Epithelial cell of esophagus (primary cell): ENCODE measurements around the gene DHDH.

Experiments used
- DNase-seq: peaks from one replicate; pipeline ENCODE4 v3.0.0; 2010; ENCODE audit warnings: low read depth
- H3K4me3 ChIP-seq: 2 replicates; pipeline ENCODE4 v1.5.1; 2011; ENCODE audit warnings: mild to moderate bottlenecking, low read length, control low read depth
- TF ChIP-seq, protein P1 (sequence below): IDR thresholded peaks from 2 replicates; pipeline ENCODE4 v1.5.1; 2011; ENCODE audit warnings: low read depth, mild to moderate bottlenecking, low read length, control low read depth, inconsistent platforms; ENCODE audit not compliant: insufficient read depth; ENCODE audit errors: missing control alignments

DHDH gene

DNA sequence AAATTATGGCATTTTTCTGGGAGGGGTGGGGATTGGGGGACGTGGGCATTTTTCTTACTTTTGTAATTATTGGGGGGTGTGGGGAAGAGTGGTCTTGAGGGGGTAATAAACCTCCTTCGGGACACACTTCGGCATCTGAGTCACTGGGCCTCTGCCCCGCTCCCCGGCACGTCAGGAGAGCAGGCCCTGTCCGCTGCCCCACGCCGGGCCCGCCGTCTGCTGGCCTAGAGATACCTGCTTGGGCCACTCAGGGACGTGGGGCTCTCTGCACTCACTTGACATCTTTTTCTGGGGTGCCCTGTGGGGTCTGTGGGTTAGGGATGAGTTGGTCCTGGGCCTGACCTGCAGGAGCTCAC lies 28.2 kb downstream of the DHDH start:
- no peak for DNase-seq
- TF ChIP-seq, protein P1, sequence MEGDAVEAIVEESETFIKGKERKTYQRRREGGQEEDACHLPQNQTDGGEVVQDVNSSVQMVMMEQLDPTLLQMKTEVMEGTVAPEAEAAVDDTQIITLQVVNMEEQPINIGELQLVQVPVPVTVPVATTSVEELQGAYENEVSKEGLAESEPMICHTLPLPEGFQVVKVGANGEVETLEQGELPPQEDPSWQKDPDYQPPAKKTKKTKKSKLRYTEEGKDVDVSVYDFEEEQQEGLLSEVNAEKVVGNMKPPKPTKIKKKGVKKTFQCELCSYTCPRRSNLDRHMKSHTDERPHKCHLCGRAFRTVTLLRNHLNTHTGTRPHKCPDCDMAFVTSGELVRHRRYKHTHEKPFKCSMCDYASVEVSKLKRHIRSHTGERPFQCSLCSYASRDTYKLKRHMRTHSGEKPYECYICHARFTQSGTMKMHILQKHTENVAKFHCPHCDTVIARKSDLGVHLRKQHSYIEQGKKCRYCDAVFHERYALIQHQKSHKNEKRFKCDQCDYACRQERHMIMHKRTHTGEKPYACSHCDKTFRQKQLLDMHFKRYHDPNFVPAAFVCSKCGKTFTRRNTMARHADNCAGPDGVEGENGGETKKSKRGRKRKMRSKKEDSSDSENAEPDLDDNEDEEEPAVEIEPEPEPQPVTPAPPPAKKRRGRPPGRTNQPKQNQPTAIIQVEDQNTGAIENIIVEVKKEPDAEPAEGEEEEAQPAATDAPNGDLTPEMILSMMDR, result no peak
- H3K4me3 ChIP-seq, result no peak overlapping the region

GRCh38 chr19:48962029-48962848 lies 28.7 kb downstream of the DHDH start:
- peak; percentile 11 for DNase-seq
- TF ChIP-seq, protein P1, result no peak
- H3K4me3 ChIP-seq, result no peak overlapping the region

DNA sequence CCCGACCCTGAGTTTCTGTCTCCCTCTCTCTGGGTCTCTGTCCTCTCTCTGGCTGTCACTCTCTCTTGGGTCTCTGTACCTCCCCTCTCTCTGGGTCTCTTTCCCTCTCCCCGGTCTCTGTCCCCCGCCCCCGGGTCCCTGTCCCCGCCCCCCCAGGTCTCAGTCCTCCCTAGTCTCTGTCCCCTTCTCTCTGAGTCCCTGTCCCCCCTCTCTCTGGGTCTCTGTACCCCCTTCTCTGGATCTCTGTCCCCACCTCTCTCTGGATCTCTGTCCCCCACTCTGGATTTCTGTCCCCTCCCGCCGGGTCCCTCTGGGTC lies 29.3 kb downstream of the DHDH start:
- no peak overlapping the region for H3K4me3 ChIP-seq
- DNase-seq, result no peak

GRCh38 chr19:48963371-48964204 lies 30.1 kb downstream of the DHDH start:
- TF ChIP-seq, protein P1, result no peak
- H3K4me3 ChIP-seq, result peak overlapping the region; percentile 18
- peak; percentile 68 for DNase-seq

More for the DNA sequence above, 29.3 kb downstream of the DHDH start:
- TF ChIP-seq, protein P1, result no peak

- H3K4me3 ChIP-seq, result peak overlapping the region; percentile 5
- DNase-seq, result peak; percentile 18
- TF ChIP-seq, protein P1, result no peak
Measured at GRCh38 chr19:48964205-48965039, 30.9 kb downstream of the DHDH start.

- peak; percentile 92 for DNase-seq
- TF ChIP-seq, protein P1, result no peak
- peak within 1 kb of the TSS; percentile 86 for H3K4me3 ChIP-seq
Measured at GRCh38 chr19:48965040-48965805, 31.7 kb downstream of the DHDH start, which contains the start of gene FTL. FTL (plus strand) TSS chr19:48965309; CDS start chr19:48965508, 199 bp downstream.
